Pulmonary artery endothelial cell (primary cell): ENCODE results near the gene APOA4. TPM values are rescaled to one million over a fixed set of nuclear protein-coding genes. Genes with fewer than 3 reads are reported as not detected.

Experiments
- DNase-seq: peaks from one replicate; pipeline ENCODE4 v3.0.0-alpha.2; 2011; ENCODE audit warnings: low read depth, low spot score
- total RNA-seq: library from RNA; depleted of rRNA; stranded (reverse); fragments of >200 nt; gene quantifications from 2 replicates; pipeline ENCODE4 v1.2.3, GENCODE V29; 2014

The APOA4 gene
- total RNA-seq: not detected in 2 replicates

GRCh38 chr11:116823031-116823843 lies at the start of gene APOA4:
APOA4 (minus strand) TSS chr11:116823304; CDS start chr11:116823191, 113 bp downstream.
- no peak for DNase-seq

DNA sequence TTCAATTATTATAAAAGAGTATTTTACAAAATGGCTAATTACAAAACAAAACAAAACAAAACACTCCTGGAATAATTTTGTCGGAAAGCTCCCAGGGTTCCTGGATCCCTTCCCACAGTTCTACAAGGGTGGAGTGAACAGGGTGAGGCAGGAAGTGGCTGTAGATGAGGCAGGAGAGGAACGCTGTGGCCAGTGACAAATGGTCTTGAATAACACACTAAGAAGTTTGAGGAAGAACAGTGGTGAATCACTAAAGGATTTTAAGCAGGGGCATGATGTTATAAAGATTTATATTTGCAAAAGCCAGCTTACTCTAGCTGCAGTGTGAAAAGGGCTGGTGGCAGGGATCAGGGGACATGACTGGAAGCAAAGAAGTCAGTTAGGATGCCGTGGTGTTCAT lies 48.1 kb upstream of the APOA4 start:
- no peak for DNase-seq

DNA sequence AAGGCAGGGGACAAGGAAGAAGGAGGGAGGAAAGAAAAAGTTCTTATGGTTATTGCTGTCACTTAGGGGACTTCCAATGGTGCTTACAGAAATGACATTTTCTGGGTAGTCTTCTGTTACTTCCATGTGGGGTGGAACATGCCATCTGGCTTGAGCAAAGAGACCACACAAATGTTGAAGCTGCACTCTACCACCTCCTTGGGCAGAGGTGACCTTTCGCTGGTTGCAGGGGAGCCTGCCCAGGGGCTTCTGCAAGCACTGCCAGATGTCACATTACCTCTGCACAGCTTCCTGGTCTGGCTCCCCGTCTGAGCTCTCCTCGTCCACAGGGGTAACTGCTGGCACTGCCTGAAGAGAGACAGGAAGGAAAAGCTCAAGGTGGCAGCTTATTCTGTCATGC lies 47.0 kb upstream of the APOA4 start:
- no peak for DNase-seq

- DNase-seq: no peak
Measured at GRCh38 chr11:116869610-116870009, 46.5 kb upstream of the APOA4 start.

DNA sequence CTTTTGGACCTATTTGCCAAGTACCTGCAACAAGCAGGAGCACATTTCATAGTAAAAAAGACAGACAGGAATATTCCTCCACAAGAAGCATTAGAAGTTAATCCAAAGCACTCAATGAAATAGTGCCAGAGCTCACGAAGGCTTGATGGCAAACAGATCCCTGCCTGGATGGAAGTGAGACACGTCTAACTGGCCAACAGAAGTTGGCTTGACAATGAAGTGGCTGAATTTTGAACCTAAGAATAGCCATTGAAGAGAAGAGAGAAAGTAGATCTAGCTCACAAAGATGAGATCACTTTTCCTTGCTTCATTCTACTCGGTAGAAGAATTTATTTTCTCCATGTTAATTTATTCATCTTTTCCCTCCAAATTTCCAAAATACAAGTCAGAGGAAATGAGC lies 45.0 kb upstream of the APOA4 start:
- DNase-seq: no peak

- no peak for DNase-seq
Measured at GRCh38 chr11:116867619-116868018, 44.5 kb upstream of the APOA4 start.

GRCh38 chr11:116866804-116867455 lies 43.8 kb upstream of the APOA4 start:
- no peak for DNase-seq

GRCh38 chr11:116865696-116866095 lies 42.6 kb upstream of the APOA4 start:
- DNase-seq: no peak

GRCh38 chr11:116864531-116864930 lies 41.4 kb upstream of the APOA4 start:
- no peak for DNase-seq

- DNase-seq: no peak
Measured at GRCh38 chr11:116862951-116863350, 39.8 kb upstream of the APOA4 start.

DNA sequence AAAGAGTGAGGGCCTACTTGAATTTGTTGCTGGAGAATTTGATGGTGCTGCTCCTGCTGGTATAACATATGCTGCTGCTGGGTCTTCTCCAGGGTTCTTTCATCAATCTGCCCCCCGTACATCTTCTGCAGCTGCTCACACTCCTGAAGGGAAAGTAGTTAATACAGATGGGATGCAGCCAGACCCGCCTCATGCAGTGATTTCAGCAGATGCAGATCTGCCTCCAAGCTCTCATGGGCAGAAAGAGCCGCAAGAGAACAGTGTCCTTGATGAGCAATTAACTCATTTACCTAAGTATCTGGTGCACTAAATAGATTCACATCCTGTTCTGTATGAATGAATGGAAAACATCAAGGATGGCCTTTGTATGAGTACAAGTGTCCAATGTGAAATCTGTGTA lies 39.1 kb upstream of the APOA4 start:
- no peak for DNase-seq

GRCh38 chr11:116861539-116861938 lies 38.4 kb upstream of the APOA4 start:
- no peak for DNase-seq

DNA sequence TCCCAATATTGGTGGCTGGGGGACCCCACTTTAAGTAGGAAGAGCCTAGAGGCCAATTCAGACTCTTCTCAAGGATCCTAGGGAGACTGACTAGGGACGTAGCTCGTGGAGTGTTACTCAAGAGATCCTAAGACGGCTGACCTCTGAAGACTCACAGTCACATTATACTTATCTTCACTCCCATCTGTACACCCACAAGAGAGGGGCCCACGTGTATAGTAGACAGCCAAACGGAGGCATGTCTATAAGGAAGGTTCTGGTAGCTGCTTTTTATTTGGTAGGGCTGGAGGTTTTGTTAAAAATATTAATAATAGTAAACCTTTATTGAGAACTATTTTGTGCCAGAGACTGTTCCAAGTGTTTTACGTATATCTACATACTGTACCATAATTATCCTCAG lies 37.2 kb upstream of the APOA4 start:
- DNase-seq: no peak

- no peak for DNase-seq
Measured at GRCh38 chr11:116859175-116859574, 36.1 kb upstream of the APOA4 start.

DNA sequence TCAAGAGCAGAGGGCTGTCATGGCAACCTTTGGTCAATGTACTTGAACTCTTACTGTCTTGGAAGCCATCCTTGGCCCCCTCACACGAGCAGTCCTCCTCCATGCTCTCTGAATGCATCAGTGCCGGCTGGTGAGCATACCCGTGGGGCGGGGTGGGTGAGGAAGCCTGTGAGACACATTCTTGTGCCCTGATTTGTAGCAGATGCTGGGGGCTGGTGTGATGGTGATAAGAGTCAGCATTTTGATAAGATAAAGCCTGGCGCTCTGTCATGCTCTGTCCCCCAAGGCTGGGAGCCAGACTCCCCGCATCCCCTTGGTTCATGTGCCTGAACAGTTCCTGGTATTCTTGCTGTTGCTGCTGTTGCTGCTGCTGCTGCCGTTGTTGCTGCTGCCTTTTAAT lies 34.8 kb upstream of the APOA4 start:
- DNase-seq: no peak

DNA sequence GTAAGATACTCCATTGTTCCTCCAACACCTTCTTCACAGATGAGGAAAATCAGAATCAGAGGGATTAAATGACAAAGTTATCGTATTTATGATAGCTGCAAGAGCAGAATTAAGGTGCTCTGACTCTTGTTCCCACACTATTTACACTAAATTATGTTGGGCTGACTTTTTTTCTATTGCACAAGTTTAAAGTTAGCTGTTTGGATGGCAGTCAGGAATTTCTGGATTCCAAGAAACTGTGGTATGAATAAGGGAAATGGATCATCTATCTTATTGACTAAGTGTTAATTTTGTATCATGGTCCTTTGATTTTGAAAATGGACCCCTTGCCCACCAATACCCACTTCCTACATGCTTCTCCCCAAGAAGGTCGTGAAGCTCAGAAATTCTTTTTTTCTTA lies 34.2 kb upstream of the APOA4 start:
- DNase-seq: no peak

DNA sequence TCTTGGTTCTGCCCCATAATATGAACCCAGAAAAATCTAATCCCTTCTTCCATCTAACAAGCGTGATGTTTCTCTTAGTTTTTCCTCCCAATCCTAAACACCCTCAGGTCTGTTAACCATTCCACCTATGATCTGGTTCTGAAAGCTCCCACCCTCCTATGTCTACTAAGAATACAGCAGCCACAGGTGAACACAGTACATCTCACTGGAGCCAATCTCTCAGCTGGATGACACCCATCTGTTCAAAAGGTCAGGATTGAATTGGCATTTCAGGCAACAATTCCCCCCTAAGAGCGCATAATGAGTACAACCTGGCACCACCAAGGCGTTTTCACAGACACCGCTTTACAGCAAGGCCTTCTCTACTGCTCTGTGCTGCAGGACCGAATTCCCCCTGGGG lies 33.3 kb upstream of the APOA4 start:
- no peak for DNase-seq

DNA sequence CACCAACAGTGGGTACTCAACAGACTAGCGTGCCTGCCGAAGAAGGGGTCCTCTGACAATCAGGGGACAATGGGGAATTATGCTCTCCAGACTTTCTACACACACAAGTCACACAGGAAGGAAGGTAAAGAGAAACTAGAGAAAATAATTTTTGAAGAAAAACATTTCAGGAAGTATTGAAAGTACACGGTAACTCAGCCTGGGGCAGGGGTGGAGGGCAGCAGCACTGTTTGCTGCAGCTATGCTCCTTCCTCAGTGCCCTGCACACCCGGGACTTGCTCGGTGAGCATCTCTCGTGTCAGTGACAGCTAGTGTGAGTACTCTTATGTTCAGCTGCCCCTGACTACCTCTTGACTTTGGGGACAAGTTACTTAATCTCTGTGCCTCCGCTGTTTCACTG lies 32.3 kb upstream of the APOA4 start:
- DNase-seq: no peak

DNA sequence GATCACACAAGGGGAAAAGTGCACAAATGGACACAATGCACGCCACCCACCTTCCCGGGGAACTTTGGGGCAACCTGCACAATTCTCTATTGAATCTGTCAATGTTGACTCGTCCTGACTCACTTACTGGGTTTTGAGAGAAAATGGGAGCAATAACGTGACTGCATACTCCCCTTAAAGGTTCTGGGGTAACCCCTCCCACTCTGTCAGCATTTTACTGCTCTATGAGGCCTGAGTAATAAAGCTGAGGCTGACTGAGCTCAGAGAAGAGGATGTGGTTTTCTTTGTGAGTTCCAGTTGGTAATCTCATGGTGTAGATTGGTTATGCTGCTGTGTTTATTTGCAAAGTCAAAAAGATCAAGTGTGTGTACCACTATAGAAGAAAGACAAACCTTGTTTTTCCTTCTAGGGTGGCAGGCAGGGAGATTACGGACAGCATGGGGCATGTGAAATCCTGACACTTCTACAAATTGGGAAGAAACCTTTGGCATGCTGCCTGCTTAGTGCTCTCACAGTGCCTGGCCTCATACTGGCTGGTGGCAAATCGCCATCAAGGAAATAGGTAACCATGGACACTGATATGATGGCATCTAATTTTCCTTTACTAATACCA lies 30.5 kb upstream of the APOA4 start:
- DNase-seq: no peak

DNA sequence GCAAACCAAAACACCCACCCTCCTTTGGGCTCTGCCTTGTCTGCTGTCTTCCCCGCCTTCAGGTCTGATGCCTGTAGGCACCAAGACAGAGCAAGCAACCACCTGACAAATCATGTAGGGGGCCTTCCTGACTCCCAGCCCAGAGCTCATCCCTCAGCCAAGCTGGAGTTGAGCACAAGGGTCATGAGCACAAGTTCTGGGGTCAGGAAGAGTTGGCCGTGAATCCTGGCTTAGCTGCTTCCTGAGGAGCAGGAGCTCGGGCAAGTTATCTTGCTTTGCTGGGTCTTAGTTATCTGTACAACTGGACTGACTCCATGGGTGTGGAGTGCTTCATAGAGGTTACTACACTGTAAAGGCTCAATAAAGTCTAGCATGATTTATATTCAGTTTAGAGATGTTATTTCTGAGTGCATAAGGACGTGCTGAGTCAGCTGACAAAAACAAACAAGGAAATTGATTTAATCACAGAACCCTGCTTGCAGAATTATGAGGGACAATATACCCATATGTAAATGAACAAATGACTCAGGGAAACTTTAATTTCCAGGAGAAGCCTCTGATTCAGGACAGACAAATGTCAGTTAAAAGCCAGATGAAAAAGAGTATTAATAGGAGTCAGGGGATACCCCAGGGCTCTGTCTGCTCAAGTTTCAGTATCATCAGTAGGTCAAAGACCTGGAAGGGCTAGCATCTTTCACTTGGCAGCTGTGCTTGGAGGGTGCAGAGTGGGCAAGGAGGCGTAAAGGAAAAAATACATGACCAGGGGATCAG lies 29.3 kb upstream of the APOA4 start:
- no peak for DNase-seq

GRCh38 chr11:116851626-116852025 lies 28.5 kb upstream of the APOA4 start:
- DNase-seq: no peak

DNA sequence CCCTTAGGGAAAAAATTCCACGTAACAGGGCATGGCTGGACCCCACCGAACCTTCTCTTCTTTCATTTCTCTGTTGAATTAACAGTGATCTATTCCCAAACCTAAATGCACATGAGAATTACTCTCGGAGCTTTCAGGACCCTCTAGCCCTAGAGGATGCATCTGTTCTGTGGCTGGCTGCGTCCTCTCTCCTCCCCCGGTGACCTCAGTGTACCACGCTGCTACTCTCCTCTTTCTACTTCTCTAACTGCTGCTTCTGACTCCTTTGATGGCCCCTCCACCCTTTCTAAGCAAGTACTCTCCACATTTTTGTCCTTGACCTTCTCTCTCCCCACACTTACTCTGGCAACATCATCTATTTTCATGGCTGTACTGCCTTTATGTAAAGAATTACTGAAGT lies 26.4 kb upstream of the APOA4 start:
- DNase-seq: no peak
